AG04450 (cell line): Measurements from ENCODE around the gene MAN1C1. TPM values are rescaled to one million over a fixed set of nuclear protein-coding genes. Genes with fewer than 3 reads are reported as not detected.
A peak's percentile ranks its signal among the peaks of the same experiment; 100 is the strongest.
"Not testable (repeated sequence)": the region's sequence is repeated elsewhere in the genome, so short reads cannot be mapped to it uniquely, and the experiment has no call there.

Experiments used
- CTCF ChIA-PET: fragments of 300-600, 350-600 bp; formaldehyde crosslinking; extraction: SDS; loops from one replicate; lab custom pipeline; 2022; ENCODE audit warnings: antibody characterized with exemption, inconsistent platforms; lab: Charles Lee
- POLR2A ChIA-PET: fragments of 350-600 bp; formaldehyde crosslinking; extraction: SDS; loops from one replicate; lab custom pipeline; 2021; ENCODE audit warnings: antibody characterized with exemption, inconsistent platforms; lab: Yijun Ruan, JAX
- DNase-seq: peaks from one replicate; pipeline ENCODE4 v3.0.0-alpha.2; 2011; ENCODE audit warnings: low read depth, low spot score
- H3K27ac ChIP-seq: one replicate; pipeline ENCODE4 v1.5.1; 2012; ENCODE audit warnings: low read depth, low read length, control low read depth
- H3K27me3 ChIP-seq: one replicate; pipeline ENCODE4 v1.6.0; 2012; ENCODE audit warnings: low read length; ENCODE audit not compliant: control insufficient read depth, insufficient read depth
- H3K4me3 ChIP-seq: 2 replicates; pipeline ENCODE4 v1.5.1; 2011; ENCODE audit warnings: mild to moderate bottlenecking, low read depth, low read length, control low read depth
- H3K9me3 ChIP-seq: 2 replicates; pipeline ENCODE4 v1.5.1; 2012; ENCODE audit warnings: low read length; ENCODE audit not compliant: control insufficient read depth, insufficient read depth
- polyA plus RNA-seq: library from polyadenylated mRNA; depleted of rRNA; stranded (reverse); fragments of >200 nt; gene quantifications from 2 replicates; pipeline ENCODE4 v1.2.3, GENCODE V29; 2011
- TF ChIP-seq, protein P1 (sequence below): IDR thresholded peaks from 2 replicates; pipeline ENCODE4 v1.5.1; 2011; ENCODE audit warnings: low read depth, low read length, control low read depth, inconsistent platforms

The MAN1C1 gene
- polyA plus RNA-seq, 1 experiment = 16.9 TPM

DNA sequence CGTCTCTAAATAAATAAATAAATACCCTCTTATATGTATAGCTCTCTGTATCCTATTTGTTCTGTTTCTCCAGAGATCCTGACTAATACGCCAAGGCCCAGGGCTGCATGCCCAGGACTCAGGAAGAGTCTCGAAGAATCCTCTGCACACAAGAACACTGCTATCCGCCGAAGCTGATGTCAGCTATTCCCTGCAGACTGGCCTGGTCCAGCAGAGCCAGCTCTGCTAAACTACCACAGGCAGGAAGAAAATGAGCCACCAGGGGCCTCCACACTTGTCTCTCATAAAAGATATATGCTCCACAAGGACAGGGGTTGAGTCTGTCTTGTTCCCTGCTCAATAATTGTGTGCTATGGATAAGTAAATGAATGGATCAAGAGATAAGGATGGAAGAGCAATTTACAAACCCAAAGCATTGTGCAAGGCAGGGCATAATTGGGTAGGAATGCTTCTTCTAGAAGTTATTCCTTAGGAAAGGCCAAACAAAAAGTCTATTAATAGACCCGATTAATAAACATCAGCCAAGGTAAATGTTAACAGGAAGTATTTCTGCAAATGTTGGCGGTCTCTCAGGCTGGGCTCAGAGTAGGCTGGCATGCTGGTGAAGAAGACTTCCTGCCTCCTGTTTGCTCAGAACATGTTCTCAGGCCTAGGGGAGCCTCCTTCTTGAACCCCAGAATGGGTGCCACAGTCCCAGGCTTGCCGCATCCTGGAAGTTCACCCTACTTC is 26.3 kb upstream of the MAN1C1 start:
- TF ChIP-seq, protein P1, sequence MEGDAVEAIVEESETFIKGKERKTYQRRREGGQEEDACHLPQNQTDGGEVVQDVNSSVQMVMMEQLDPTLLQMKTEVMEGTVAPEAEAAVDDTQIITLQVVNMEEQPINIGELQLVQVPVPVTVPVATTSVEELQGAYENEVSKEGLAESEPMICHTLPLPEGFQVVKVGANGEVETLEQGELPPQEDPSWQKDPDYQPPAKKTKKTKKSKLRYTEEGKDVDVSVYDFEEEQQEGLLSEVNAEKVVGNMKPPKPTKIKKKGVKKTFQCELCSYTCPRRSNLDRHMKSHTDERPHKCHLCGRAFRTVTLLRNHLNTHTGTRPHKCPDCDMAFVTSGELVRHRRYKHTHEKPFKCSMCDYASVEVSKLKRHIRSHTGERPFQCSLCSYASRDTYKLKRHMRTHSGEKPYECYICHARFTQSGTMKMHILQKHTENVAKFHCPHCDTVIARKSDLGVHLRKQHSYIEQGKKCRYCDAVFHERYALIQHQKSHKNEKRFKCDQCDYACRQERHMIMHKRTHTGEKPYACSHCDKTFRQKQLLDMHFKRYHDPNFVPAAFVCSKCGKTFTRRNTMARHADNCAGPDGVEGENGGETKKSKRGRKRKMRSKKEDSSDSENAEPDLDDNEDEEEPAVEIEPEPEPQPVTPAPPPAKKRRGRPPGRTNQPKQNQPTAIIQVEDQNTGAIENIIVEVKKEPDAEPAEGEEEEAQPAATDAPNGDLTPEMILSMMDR = peak; percentile 46
- Histone ChIP-seq H3K9me3 (no peaks in the 10 kb centered on the region; the same call in 1 of the 2 replicates), H3K4me3 (no peak overlapping the region), H3K27ac (no peak overlapping the region), H3K27me3 (no peaks in the 10 kb centered on the region)
- DNase-seq = no peak
- ChIA-PET CTCF (interaction anchor here (0.7 to 1.6 kb wide), 5 partner anchors 10 to 143 kb away, joined by 3 to 8 read pairs (median 5); no protein-coding TSS in a partner anchor), POLR2A (no interaction called here)

DNA sequence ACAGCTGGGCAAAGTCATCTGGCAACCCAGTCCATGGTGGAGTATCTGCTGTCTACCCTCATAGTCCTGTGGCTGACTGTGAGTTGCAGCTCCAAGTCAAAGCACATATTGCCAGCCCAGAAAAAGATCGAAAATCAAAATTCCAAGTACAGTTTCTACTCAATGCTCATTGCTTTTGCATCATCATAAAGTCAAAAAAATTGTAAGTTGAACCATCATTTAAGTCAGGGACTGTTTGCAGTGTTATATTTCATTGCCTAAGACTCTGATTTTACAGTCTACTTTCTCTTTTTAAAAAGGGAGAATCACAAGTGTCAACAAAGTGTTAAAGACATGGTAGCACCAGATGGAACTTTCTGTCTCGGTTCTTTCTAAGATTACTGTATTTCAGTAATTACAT is 22.7 kb upstream of the MAN1C1 start:
- ChIA-PET POLR2A (no interaction called here), CTCF (no interaction called here)
- Histone ChIP-seq H3K9me3 (peaks cover 4% of the 10 kb centered on the region), H3K27ac (no peak overlapping the region), H3K27me3 (peaks cover 9% of the 10 kb centered on the region), H3K4me3 (no peak overlapping the region)
- TF ChIP-seq, protein P1 = no peak
- DNase-seq = no peak

DNA sequence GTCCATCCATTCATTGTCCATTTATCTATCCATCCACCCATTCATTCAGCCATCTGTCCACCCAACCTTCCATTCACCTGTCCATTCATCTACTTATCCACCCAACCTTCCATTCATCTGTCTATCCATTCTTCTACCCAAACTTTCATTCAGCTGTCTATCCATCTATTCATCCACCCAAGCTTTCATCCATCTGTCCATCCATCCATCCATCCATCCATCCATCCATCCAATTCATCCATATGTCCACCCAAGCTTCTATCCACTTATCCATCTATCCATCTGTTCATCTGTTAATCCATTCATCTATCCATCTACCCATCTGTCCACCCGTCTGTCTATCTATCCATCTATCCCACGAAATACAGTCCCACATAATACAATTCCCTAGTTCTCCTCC is 21.6 kb upstream of the MAN1C1 start:
- no peak for DNase-seq
- H3K4me3 ChIP-seq = no peak overlapping the region
- H3K9me3 ChIP-seq = peaks cover 13% of the 10 kb centered on the region
- ChIA-PET CTCF (interaction anchor here (1.0 kb wide), 1 partner anchor 22 kb away, joined by 3 read pairs; no protein-coding TSS in a partner anchor), POLR2A (no interaction called here)
- peaks cover 16% of the 10 kb centered on the region for H3K27me3 ChIP-seq
- H3K27ac ChIP-seq = no peak overlapping the region
- TF ChIP-seq, protein P1 = no peak

DNA sequence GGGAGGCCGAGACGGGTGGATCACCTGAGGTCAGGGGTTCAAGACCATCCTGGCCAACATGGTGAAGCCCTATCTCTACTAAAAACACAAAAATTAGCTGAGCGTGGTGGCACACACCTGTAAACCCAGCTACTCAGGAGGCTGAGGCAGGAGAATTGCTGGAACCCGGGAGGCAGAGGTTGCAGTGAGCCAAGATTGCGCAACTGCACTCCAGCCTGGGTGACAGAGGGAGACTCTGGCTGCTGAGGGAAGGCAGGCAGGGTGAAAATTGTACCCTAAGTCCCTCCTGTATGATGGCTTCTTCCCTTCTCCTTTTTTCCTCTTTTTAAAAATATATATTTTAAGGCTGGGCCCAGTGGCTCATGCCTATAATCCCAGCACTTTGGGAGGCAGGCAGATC is 19.9 kb upstream of the MAN1C1 start:
- DNase-seq, H3K27ac ChIP-seq, POLR2A ChIA-PET, CTCF ChIA-PET, H3K4me3 ChIP-seq: not testable (repeated sequence)
- H3K9me3 ChIP-seq = peaks cover 13% of the 10 kb centered on the region
- peaks cover 16% of the 10 kb centered on the region for H3K27me3 ChIP-seq

DNA sequence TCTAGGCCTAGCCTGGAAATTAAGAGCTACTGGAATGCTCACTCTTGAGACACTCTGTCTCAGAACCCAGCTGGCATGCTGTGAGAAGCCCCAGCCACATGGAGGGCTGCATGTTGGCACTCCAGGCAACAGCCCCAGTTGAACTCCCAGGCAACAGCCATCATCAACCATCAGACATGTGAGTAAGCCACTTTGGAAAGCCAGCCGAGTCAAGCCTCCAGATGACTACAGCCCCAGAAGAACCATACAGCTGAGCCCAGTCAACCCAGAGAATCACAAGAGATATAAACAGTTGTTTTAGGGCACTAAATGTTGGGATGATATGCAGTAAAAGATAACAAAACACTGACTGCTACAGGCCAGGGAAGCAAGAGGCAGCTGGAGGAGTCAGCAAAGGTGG is 17.7 kb upstream of the MAN1C1 start:
- peaks cover 13% of the 10 kb centered on the region; the same call in 1 of the 2 replicates for H3K9me3 ChIP-seq
- H3K27me3 ChIP-seq = peaks cover 16% of the 10 kb centered on the region
- TF ChIP-seq, protein P1 = no peak
- POLR2A ChIA-PET = interaction anchor here (0.8 kb wide), 1 partner anchor 20 kb away, joined by 3 read pairs; no protein-coding TSS in a partner anchor
- no peak overlapping the region for H3K27ac ChIP-seq
- no peak for DNase-seq
- H3K4me3 ChIP-seq = no peak overlapping the region
- CTCF ChIA-PET = no interaction called here
